H1 (cell line): ENCODE data around the gene PODN. TPM values are rescaled to one million over a fixed set of nuclear protein-coding genes. Genes with fewer than 3 reads are reported as not detected.

Source experiments
- CTCF ChIA-PET: fragments of 300-600 bp; sonication (Branson Sonifier 250); formaldehyde crosslinking; loops from one replicate; lab custom pipeline; 2021; ENCODE audit not compliant: partially characterized antibody; lab: Charles Lee
- POLR2A ChIA-PET: fragments of 300-600 bp; sonication (Branson Sonifier 250); formaldehyde crosslinking; loops from one replicate; lab custom pipeline; 2021; ENCODE audit warnings: inconsistent platforms; ENCODE audit not compliant: partially characterized antibody; lab: Charles Lee
- DNase-seq, 2 experiments: peaks; one replicate each; pipeline versions ENCODE4 v3.0.0 to v3.0.0-alpha.2; 2010 to 2022; ENCODE audit warnings: low spot score in 2 of 2, low read depth in 1 of 2, mixed read lengths in 1 of 2
- FAIRE-seq: peaks from 2 replicates; lab custom pipeline; 2011; peaks lifted over from hg19 to GRCh38; lab: Jason Lieb, UNC
- H2AFZ ChIP-seq: 2 replicates; pipeline ENCODE4 v1.8.1; 2012; ENCODE audit warnings: low read length, inconsistent platforms
- H2AK5ac ChIP-seq: 2 replicates; pipeline ENCODE4 v1.6.1; 2013; ENCODE audit warnings: low read depth, low read length
- H2BK120ac ChIP-seq: replicated peaks from 2 replicates; pipeline ENCODE3; 2013; ENCODE audit warnings: low read depth, low read length, inconsistent platforms
- H2BK12ac ChIP-seq: 2 replicates; pipeline ENCODE4 v1.6.1; 2013; ENCODE audit warnings: low read depth, low read length
- H2BK15ac ChIP-seq: 2 replicates; pipeline ENCODE4 v1.6.1; 2013; ENCODE audit warnings: low read length
- H2BK20ac ChIP-seq: 2 replicates; pipeline ENCODE4 v1.6.1; 2013; ENCODE audit warnings: low read length
- H2BK5ac ChIP-seq: 2 replicates; pipeline ENCODE4 v1.6.1; 2013; ENCODE audit warnings: low read depth, low read length
- H3K14ac ChIP-seq: 2 replicates; pipeline ENCODE4 v1.6.1; 2013; ENCODE audit warnings: inconsistent platforms; ENCODE audit not compliant: insufficient read length
- H3K18ac ChIP-seq: 2 replicates; pipeline ENCODE4 v1.6.1; 2013; ENCODE audit warnings: low read length; ENCODE audit errors: extremely low read depth
- H3K23ac ChIP-seq: 2 replicates; pipeline ENCODE4 v1.6.1; 2013; ENCODE audit warnings: inconsistent platforms; ENCODE audit not compliant: insufficient read length
- H3K23me2 ChIP-seq: 2 replicates; pipeline ENCODE4 v1.6.1; 2013; ENCODE audit warnings: low read depth, low read length
- H3K27ac ChIP-seq: 2 replicates; pipeline ENCODE4 v1.6.1; 2011; ENCODE audit warnings: low read depth, low read length, inconsistent platforms
- H3K27me3 ChIP-seq, 4 experiments: replicated peaks in 1 of 4; 1 replicate in 1 of 4; 2 replicates in 3 of 4; pipeline versions ENCODE4 v1.6.1 to v1.8.1; 2011 to 2013; ENCODE audit warnings: low read length in 3 of 4, mild to moderate bottlenecking in 3 of 4, inconsistent platforms in 2 of 4, mixed read lengths in 2 of 4, moderate library complexity in 1 of 4; ENCODE audit not compliant: control insufficient read depth in 3 of 4, insufficient read depth in 3 of 4; ENCODE audit errors: extremely low read depth in 1 of 4
- H3K36me3 ChIP-seq, 4 experiments: 2 replicates each; pipeline versions ENCODE4 v1.6.1 to v1.8.1; 2011 to 2013; ENCODE audit warnings: mild to moderate bottlenecking in 4 of 4, low read length in 3 of 4, moderate library complexity in 2 of 4, control low read depth in 1 of 4, inconsistent platforms in 1 of 4; ENCODE audit not compliant: insufficient read depth in 4 of 4, control insufficient read depth in 2 of 4
- H3K4ac ChIP-seq: replicated peaks from 2 replicates; pipeline ENCODE3; 2013; ENCODE audit warnings: low read length, low read depth, mixed read lengths, inconsistent platforms; ENCODE audit not compliant: insufficient read length
- H3K4me1 ChIP-seq, 4 experiments: replicated peaks in 1 of 4; 1 replicate in 1 of 4; 2 replicates in 3 of 4; pipeline versions ENCODE4 v1.6.1 to v1.8.1; 2011 to 2013; ENCODE audit warnings: low read length in 3 of 4, inconsistent platforms in 2 of 4, mixed read lengths in 1 of 4; ENCODE audit not compliant: insufficient read depth in 4 of 4, control insufficient read depth in 3 of 4
- H3K4me2 ChIP-seq, 2 experiments: 2 replicates each; pipeline versions ENCODE4 v1.6.1 to v1.8.1; 2011 to 2013; ENCODE audit warnings: low read depth in 2 of 2, low read length in 2 of 2, control low read depth in 1 of 2, inconsistent platforms in 1 of 2, mild to moderate bottlenecking in 1 of 2; ENCODE audit not compliant: insufficient read depth in 1 of 2
- H3K4me3 ChIP-seq, 4 experiments: fragments of 200-600, 300-600 bp in 1 of 4; sonication (generic), shearing (Covaris generic), sonication (Bioruptor Twin) in 1 of 4; 2 replicates each; pipeline versions ENCODE4 v1.5.1 to v1.8.1; 2011 to 2016; ENCODE audit warnings: low read length in 4 of 4, low read depth in 3 of 4, control low read depth in 2 of 4, inconsistent platforms in 2 of 4, mild to moderate bottlenecking in 2 of 4, mixed read lengths in 1 of 4, moderate library complexity in 1 of 4; ENCODE audit not compliant: insufficient read depth in 2 of 4; ENCODE audit errors: extremely low read depth in 1 of 4
- H3K56ac ChIP-seq: replicated peaks from 2 replicates; pipeline ENCODE3; 2013; ENCODE audit warnings: low read depth, mild to moderate bottlenecking, mixed read lengths, low read length, inconsistent platforms; ENCODE audit not compliant: insufficient read length
- H3K79me1 ChIP-seq: 2 replicates; pipeline ENCODE4 v1.6.1; 2013; ENCODE audit warnings: low read depth, low read length, control low read depth
- H3K79me2 ChIP-seq, 2 experiments: 2 replicates each; pipeline versions ENCODE4 v1.6.1 to v1.8.1; 2012 to 2013; ENCODE audit warnings: low read length in 2 of 2, mild to moderate bottlenecking in 2 of 2, inconsistent platforms in 1 of 2; ENCODE audit not compliant: insufficient read depth in 2 of 2, control insufficient read depth in 1 of 2
- H3K9ac ChIP-seq, 4 experiments: replicated peaks in 1 of 4; 1 replicate in 1 of 4; 2 replicates in 3 of 4; pipeline versions ENCODE4 v1.6.1 to v1.8.1; 2011 to 2013; ENCODE audit warnings: low read depth in 3 of 4, low read length in 3 of 4, control low read depth in 2 of 4, mild to moderate bottlenecking in 2 of 4, moderate library complexity in 2 of 4, inconsistent platforms in 1 of 4; ENCODE audit errors: extremely low read depth in 1 of 4
- H3K9me3 ChIP-seq, 2 experiments: 2 replicates each; pipeline versions ENCODE4 v1.6.1 to v1.8.1; 2012 to 2013; ENCODE audit warnings: mild to moderate bottlenecking in 2 of 2, moderate library complexity in 2 of 2, control low read depth in 1 of 2, inconsistent platforms in 1 of 2, low read depth in 1 of 2, low read length in 1 of 2, mixed read lengths in 1 of 2; ENCODE audit not compliant: insufficient read depth in 2 of 2
- H4K20me1 ChIP-seq, 2 experiments: replicated peaks in 1 of 2; 2 replicates each; pipeline versions ENCODE3 to v1.8.1; 2011 to 2013; ENCODE audit warnings: inconsistent platforms in 2 of 2, low read length in 2 of 2, mild to moderate bottlenecking in 1 of 2; ENCODE audit not compliant: insufficient read depth in 2 of 2, control insufficient read depth in 1 of 2
- H4K5ac ChIP-seq: 2 replicates; pipeline ENCODE4 v1.6.1; 2013; ENCODE audit warnings: low read length, low read depth, mixed read lengths, inconsistent platforms; ENCODE audit not compliant: insufficient read length
- H4K8ac ChIP-seq: 2 replicates; pipeline ENCODE4 v1.8.0; 2013; ENCODE audit warnings: mild to moderate bottlenecking, moderate library complexity, low read length, inconsistent platforms; ENCODE audit not compliant: insufficient read depth; ENCODE audit errors: extremely low read depth
- H4K91ac ChIP-seq: replicated peaks from 2 replicates; pipeline ENCODE3; 2013; ENCODE audit warnings: low read length, mixed read lengths, inconsistent platforms; ENCODE audit not compliant: insufficient read length
- EP300 ChIP-seq, 2 experiments: IDR thresholded peaks; 1 replicate in 1 of 2; 2 replicates in 1 of 2; pipeline ENCODE4 v1.6.1; 2011 to 2012; ENCODE audit warnings: low read depth in 2 of 2, low read length in 2 of 2, mild to moderate bottlenecking in 2 of 2, borderline replicate concordance in 1 of 2, inconsistent platforms in 1 of 2, moderate library complexity in 1 of 2
- JUN ChIP-seq: IDR thresholded peaks from 2 replicates; pipeline ENCODE4 v1.6.1; 2011; ENCODE audit warnings: low read depth, mild to moderate bottlenecking, improper control_type of control experiment, low read length
- RNF2 ChIP-seq: fragments of 200-900, 300-1000 bp; sonication (generic); IDR thresholded peaks from 2 replicates; pipeline ENCODE4 v1.7.1; 2016; ENCODE audit warnings: borderline replicate concordance, low read depth, mild to moderate bottlenecking, antibody characterized with exemption, low read length; ENCODE audit not compliant: poor library complexity, severe bottlenecking; ENCODE audit errors: missing control alignments
- RXRA ChIP-seq: IDR thresholded peaks from 2 replicates; pipeline ENCODE4 v1.6.1; 2011; ENCODE audit warnings: low read depth, mild to moderate bottlenecking, low read length, moderate library complexity; ENCODE audit not compliant: insufficient read depth
- SIN3A ChIP-seq, 2 experiments: IDR thresholded peaks in 1 of 2; conservative IDR thresholded peaks in 1 of 2; 2 replicates each; pipeline ENCODE4 v1.6.1; 2011 to 2012; ENCODE audit warnings: low read length in 2 of 2, improper control_type of control experiment in 1 of 2, low read depth in 1 of 2, mild to moderate bottlenecking in 1 of 2
- WGBS, 2 experiments: shearing (Covaris generic) in 1 of 2; methylation state at CpG; one replicate each; pipeline versions ENCODE4 v1.1.6 to v1.1.7; 2013 to 2015; ENCODE audit warnings: low lambda C conversion rate in 2 of 2, mixed read lengths in 2 of 2, inconsistent platforms in 1 of 2, low coverage in 1 of 2, missing lambda C conversion rate in 1 of 2; ENCODE audit not compliant: insufficient replicate concordance in 2 of 2, insufficient coverage in 1 of 2, insufficient read length in 1 of 2; ENCODE audit errors: extremely low coverage in 1 of 2, missing lambda C conversion rate in 1 of 2; 5-methylcytosine and 5-hydroxymethylcytosine counted together
- polyA plus RNA-seq, 7 experiments: library from polyadenylated mRNA; depleted of rRNA in 3 of 7; stranded (reverse) in 5 of 7; unstranded in 2 of 7; fragments of >200 nt in 5 of 7; fragments of 200-250 nt in 2 of 7; gene quantifications; 1 replicate in 5 of 7; 2 replicates in 1 of 7; 4 replicates in 1 of 7; pipeline versions ENCODE4 v1.2.1 to v1.2.3, GENCODE V29; 2011 to 2013; ENCODE audit warnings: missing spikeins in 2 of 7, mixed read lengths in 2 of 7
- total RNA-seq: library from RNA; stranded (reverse); fragmentation: NEBNext Ultra II Directional; extraction: Animal tissue kit (Norgen Biotek cat#: 25700); gene quantifications from 2 replicates; pipeline ENCODE4 v1.2.1, GENCODE V29; 2021

The PODN gene
- total and polyA plus RNA-seq, 2 of the 8 experiments (the other 6 are each of a cell fraction or from before 2014, with no cell fraction given), result 0.11 to 0.17 TPM

GRCh38 chr1:53111073-53111556 is 49.1 kb downstream of the PODN start:
- no peak overlapping the region for H3K14ac ChIP-seq
- H2AK5ac ChIP-seq, result no peak overlapping the region
- H3K4me2 ChIP-seq, result no peak overlapping the region
- WGBS, 2 experiments, result 89% methylated on average over 10 of the region's 10 CpGs; no CpG with 5 or more reads in 1 of the 2 experiments
- 0 out of 2 replicates have a peak overlapping the region, but pooled peaks have one; percentile 80 for H2BK12ac ChIP-seq
- H3K9me3 ChIP-seq, result peaks cover 0 to 4% of the 10 kb centered on the region in 2 experiments; a peak in 2 of 4 replicates
- H3K23me2 ChIP-seq, result no peaks in the 10 kb centered on the region
- no peak overlapping the region for H2BK15ac ChIP-seq
- POLR2A ChIA-PET, result no interaction called here
- no peak overlapping the region for H2BK120ac ChIP-seq
- H2BK5ac ChIP-seq, result peak overlapping the region; percentile 24; the same call in 1 of the 2 replicates
- no peaks in the 10 kb centered on the region for H4K20me1 ChIP-seq
- no peak overlapping the region for H3K56ac ChIP-seq
- TF ChIP-seq RXRA (no peak), JUN (no peak), SIN3A (conservative IDR thresholded peaks at IDR 0.05 in 1 of 2, IDR thresholded peaks at IDR 0.05 in 1 of 2; ENCODE audit: low read depth in 1 of 2, low read length in 2 of 2) (no peak), EP300 (IDR thresholded peaks at IDR 0.05; ENCODE audit: borderline replicate concordance in 1 of 2, low read depth in 2 of 2, low read length in 2 of 2) (no peak), RNF2 (no peak)
- TF ChIP-seq, all 59 proteins: peak for 0
- Histone ChIP-seq H2AFZ (no peak overlapping the region), H3K4me1 (peaks cover 0 to 12% (median 3%) of the 10 kb centered on the region in 4 experiments; a peak in 5 of 7 replicates), H4K91ac (peak overlapping the region; percentile 58), H3K4ac (no peak overlapping the region), H4K8ac (no peak overlapping the region), H3K36me3 (no peaks in the 10 kb centered on the region), H4K5ac (no peak overlapping the region), H2BK20ac (peak overlapping the region; percentile 61; the same call in 1 of the 2 replicates), H3K27me3 (peaks cover 0 to 3% (median 0%) of the 10 kb centered on the region in 4 experiments; a peak in 1 of 7 replicates), H3K27ac (no peak overlapping the region), H3K18ac (no peak overlapping the region), H3K23ac (no peak overlapping the region), H3K79me1 (no peaks in the 10 kb centered on the region), H3K4me3 (no peak overlapping the region), H3K9ac (no peak overlapping the region), H3K79me2 (no peaks in the 10 kb centered on the region)
- CTCF ChIA-PET, result interaction anchor here (1.0 to 2.9 kb wide), 4 partner anchors 44 to 75 kb away, joined by 3 to 11 read pairs (median 6); no protein-coding TSS in a partner anchor
- DNase-seq, result no peak
- FAIRE-seq, result no peak
